GM21529 (cell line): ENCODE measurements around the gene RNF207.

Experiments used
- ATAC-seq: cut with Tn5 transposase; IDR thresholded peaks from one replicate; pipeline ENCODE4 v1.9.1; 2021; ENCODE audit not compliant: unreplicated experiment

The RNF207 gene

GRCh38 chr1:6174621-6175410, 31.1 kb upstream of the RNF207 start:
- ATAC-seq: no peak

GRCh38 chr1:6175411-6175828, 30.5 kb upstream of the RNF207 start:
- no peak for ATAC-seq

DNA sequence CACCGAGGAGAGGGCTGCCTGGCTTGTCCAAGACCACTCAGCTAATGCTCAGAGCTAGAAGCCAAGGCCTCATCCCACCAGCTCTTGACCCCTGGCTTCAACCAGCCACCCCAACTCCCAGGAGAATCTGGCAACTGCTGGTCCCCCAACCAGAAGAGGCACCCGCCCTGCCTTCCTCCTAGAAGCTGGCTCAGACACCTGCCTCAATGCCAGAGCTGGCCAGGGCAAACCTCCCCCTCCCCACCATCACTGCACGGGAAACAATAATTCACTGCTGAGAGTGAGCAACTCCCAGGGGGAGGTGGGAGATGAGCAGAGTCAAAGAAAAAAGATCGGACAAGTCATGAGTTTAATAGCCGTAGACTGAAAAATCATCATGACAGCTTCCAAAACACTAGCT, 29.1 kb upstream of the RNF207 start:
- no peak for ATAC-seq

GRCh38 chr1:6177681-6178380, 28.1 kb upstream of the RNF207 start:
- ATAC-seq: no peak

- no peak for ATAC-seq
Observed at GRCh38 chr1:6178751-6179563, 27.0 kb upstream of the RNF207 start.

DNA sequence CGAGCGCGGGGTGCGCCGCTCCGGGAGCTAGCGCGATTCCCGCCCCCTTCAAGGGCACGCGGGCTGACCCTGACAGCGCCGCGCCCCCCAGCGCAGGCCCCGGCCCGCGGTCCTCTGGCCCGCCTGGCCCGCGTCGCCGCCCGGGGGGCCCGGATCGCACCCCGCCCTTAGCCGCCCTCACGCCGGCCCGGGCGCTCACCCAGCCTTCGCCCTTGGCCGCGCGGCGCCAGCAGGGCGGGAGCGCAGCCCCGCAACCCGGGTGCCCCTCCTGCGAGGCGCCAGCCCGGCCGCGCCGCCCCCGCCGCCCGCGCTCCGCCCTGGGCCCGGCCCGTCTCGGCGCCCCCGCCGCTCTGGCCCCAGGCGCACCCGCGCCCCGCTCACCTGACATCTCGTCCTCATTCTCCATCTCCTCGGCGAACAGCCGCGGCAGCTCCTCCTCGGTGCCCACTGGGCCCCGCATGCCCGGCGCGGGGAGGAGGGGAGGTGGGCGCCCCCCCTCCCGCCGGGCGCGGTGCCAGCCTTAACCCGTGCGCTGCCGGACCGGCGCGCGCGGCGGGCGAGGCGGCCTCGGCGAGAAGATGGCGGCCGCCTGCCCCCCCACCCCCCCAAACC, 26.2 kb upstream of the RNF207 start:
- ATAC-seq: no peak

GRCh38 chr1:6180268-6180706, 25.6 kb upstream of the RNF207 start, which contains the start of gene CHD5:
Gene CHD5 (minus strand): TSS chr1:6180321. CDS start chr1:6180023, 298 bp downstream.
- ATAC-seq: no peak

DNA sequence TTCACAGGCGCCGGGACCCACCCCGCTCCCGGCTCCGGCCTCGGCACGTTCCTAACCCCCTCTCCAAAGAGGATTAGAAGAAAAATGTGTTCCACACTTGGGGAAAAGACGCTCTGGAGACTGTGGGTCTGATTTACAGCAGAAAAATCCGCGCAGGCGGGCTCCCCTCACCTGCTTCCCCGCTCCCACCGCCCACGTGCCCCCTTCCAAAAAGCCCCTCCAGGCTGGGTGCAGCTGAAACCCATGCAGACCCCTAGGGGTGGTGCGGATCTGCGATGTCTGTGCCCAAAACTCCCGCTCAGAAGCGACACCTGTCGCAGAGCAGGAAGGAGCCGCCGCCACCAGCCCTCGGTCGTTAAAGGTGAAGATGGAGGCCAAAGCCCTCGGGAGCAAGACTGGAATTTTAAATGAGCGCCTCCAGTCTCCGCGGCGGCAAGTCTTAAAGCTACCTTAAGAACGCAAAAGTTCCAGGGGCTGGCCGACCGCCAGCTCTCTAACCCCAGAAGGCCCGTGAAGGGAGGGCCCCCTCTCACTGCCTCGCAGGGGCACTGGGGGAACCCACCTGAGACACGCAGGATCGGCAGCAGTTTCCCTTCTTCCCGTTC, 25.1 kb upstream of the RNF207 start:
- ATAC-seq: no peak

DNA sequence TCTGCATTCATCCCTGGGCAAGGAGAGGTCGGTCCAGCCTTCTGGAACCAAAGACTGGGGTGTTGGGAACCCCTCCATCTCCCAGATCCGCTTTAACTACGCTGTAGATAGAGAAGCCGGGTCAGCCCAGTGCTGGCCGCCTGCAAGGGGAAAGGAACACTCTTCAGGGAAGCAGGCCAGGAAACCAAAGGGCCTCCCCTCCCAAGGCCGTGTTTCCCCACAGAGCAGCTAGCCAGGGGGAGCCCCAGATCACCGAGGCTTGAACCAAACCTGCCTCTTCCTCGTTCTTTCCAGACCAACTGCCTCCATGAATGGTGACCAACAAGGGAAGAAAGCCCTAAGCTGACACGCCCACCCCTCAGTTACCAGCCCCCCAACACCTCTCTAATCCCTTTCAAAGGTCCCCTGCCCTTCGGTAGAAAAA, 24.6 kb upstream of the RNF207 start:
- ATAC-seq: no peak

- ATAC-seq: no peak
Observed at GRCh38 chr1:6183520-6183989, 22.4 kb upstream of the RNF207 start.

- ATAC-seq: no peak
Observed at GRCh38 chr1:6184083-6184783, 21.7 kb upstream of the RNF207 start.

DNA sequence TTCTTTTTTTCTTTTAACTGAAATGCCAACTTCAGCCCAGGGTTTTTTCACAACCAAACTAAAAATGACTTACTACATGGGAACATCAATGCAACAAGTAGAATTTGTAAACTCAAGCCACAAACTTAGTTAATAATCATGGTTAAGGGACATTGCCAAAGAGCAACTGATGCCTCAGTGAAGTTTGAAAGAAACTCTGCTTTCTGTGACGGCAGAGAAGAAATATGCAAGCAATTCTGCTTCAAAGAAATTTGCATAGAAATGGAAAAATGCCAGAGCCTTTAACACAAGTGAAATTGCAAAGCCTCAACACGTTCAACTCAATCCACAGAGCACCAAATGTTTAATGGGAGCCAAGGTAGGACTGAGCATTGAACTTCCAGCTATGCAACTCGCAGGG, 20.8 kb upstream of the RNF207 start:
- no peak for ATAC-seq

DNA sequence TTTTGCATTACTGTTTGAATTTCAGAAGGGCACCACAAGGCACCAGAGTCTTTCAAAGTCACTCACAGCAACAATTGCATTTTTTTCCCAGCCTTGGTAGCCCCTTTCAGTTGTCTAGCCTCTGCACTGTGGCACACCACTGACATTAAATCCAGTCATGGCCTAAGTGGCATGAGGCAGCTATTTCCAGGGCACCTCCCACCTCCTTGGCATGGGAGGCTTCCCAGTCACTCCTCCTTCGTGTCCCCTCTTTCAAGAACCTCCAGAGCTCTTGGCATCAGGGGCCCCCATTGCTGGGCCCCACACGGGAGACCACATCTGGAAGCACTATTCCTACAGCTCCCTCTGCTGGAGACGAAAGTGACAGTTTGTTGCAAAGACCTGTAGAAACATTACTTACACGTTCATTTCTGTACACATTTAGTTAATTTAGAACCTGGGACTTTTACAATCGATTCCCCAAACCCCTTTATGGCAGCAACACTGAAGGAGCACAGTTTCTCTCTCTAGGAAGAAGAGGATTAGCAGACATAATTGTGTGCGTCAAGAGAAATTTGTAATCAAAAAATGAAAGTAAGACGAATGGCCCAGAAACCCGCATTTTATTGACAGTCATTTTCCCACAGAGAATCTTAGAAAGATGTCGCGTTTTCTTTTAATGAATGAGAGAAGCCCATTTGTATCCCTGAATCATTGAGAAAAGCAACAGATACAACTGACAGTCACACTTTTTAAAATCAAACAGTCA, 20.1 kb upstream of the RNF207 start:
- ATAC-seq: no peak

DNA sequence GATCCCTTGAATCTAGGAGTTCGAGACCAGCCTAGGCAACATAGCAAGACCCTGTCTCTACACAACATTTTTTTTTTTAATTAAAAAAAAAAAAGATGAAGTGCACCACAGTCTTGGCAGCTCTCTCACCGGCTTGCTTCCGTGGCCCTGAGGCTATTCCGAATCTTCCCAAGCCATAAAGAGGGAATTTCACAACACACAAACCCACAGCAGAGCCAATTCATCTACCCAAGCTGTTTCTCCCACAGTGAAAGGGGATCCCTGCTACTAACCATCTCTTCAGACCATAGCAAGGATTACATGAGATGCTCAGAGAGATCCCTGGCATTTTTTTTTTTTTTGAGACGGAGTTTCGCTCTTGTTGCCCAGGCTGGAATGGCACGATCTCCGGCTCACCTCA, 17.5 kb upstream of the RNF207 start:
- ATAC-seq: no peak

- no peak for ATAC-seq
Observed at GRCh38 chr1:6191968-6192367, 14.0 kb upstream of the RNF207 start.

- no peak for ATAC-seq
Observed at GRCh38 chr1:6197746-6198427, 8.0 kb upstream of the RNF207 start.

DNA sequence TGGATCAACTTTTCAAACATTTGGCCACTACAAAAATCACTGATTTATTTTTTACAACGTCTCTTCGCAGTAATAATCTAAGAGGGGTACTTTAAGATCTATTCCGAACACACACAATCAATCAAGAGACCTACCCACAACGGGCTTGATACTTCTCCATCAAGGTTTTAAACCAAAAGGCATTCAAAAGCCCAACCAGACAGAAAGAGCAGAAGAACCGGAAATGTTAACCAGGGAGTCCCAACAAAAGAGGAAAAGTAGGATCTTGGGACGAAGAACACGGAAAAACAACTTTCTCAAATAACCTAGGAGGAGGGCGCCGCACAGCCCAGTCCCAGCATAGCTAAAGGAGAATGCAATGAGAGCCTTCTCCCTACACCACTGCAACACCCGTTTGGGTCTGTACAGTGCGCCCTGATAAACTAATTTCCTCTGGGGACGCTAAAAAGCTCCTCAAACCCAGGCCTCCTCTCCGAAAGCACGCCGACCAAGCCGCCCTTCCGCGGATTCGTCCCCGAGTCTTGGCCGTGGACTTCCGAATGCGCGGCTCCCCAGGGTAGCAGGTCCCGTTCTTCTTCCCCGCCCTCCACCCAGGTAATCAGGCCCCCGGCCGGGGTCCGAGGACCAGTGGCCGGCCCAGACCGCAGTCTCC, 7.1 kb upstream of the RNF207 start:
- peak; percentile 22 for ATAC-seq
